ENCODE measurements around the gene FARS2. TPM values are rescaled to one million over a fixed set of nuclear protein-coding genes. Genes with fewer than 3 reads are reported as not detected.
A peak's percentile ranks its signal among the peaks of the same experiment; 100 is the strongest.

FARS2 gene
- total RNA-seq, 2 experiments from 2014 or later = 16.7 to 20.2 TPM

GRCh38 chr6:5728351-5729079, 467.2 kb downstream of the FARS2 start:
- ChIA-PET CTCF (interaction anchor here (1.4 kb wide), 1 partner anchor 14 kb away, joined by 3 read pairs; no protein-coding TSS in a partner anchor), POLR2A (no interaction called here)
- Mint-ChIP-seq H3K4me3 (no peak overlapping the region), H3K27ac (no peak overlapping the region), H3K4me1 (ENCODE audit: low read depth) (peaks cover 12% of the 10 kb centered on the region), H3K9me3 (ENCODE audit: insufficient read depth) (no peaks in the 10 kb centered on the region), H3K36me3 (ENCODE audit: low read depth) (no peaks in the 10 kb centered on the region), H3K27me3 (ENCODE audit: low read depth) (no peaks in the 10 kb centered on the region)
- DNase-seq (no peak), ATAC-seq (no peak)

DNA sequence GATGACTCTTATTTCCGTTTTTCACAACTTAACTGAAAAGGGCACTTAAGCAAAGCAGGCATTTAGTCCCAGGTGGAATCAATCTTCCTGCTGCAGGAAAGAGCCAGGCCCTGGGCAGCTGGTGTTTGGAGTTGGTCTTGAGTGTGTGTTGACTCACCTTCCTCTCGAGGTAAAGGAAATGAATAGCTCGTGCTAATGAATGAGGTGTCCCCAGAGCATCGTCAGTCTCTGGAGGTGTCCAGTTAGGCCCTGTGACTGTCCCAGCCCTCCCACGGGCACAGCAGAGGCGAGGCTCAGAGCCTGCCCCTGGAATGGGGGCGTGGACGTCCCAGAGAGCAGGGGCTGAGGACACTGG, 467.7 kb downstream of the FARS2 start:
- H3K9me3 Mint-ChIP-seq (ENCODE audit: insufficient read depth) = no peaks in the 10 kb centered on the region
- ChIA-PET CTCF (no interaction called here), POLR2A (no interaction called here)
- ATAC-seq = no peak
- H3K36me3 Mint-ChIP-seq (ENCODE audit: low read depth) = no peaks in the 10 kb centered on the region
- no peak overlapping the region for H3K27ac Mint-ChIP-seq
- H3K27me3 Mint-ChIP-seq (ENCODE audit: low read depth) = no peaks in the 10 kb centered on the region
- no peak overlapping the region for H3K4me3 Mint-ChIP-seq
- no peak for DNase-seq
- peaks cover 7% of the 10 kb centered on the region for H3K4me1 Mint-ChIP-seq (ENCODE audit: low read depth)

DNA sequence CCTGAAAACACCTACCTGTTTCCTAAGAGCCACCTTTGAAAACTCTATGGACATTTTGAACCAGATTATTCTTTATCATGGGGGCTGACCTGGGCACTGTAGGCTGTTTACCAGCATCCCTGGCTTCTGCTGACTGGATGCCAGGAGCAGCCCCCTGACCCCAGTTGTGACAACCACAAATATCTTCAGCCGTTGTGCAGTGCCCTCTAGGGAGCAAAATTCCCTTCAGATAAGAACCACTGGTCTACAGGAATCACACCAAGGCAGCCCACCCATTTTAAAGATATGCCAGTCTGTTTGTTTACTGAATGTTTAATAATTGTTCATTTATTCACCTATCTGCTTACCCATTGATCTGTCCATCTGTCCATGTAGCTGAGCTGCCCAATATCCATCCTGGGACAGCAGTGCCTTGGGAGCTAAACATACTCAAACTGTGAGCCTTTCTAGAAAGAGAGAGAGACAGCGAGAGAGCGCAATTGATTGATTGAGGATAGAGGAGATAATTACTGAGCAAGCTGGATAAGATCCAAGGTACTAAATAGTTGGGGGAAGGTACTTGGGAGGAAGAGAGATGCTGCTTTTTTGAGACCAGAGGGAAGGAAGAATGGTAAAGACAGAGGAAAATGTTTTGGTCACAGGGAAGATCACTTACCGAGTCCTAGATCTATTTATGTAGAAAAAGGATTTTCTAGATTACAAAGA, 468.7 kb downstream of the FARS2 start:
- Mint-ChIP-seq H3K4me3 (no peak overlapping the region), H3K9me3 (ENCODE audit: insufficient read depth) (no peaks in the 10 kb centered on the region), H3K36me3 (ENCODE audit: low read depth) (no peaks in the 10 kb centered on the region), H3K27ac (no peak overlapping the region), H3K4me1 (ENCODE audit: low read depth) (no peaks in the 10 kb centered on the region), H3K27me3 (ENCODE audit: low read depth) (no peaks in the 10 kb centered on the region)
- no peak for DNase-seq
- ChIA-PET POLR2A (no interaction called here), CTCF (no interaction called here)
- ATAC-seq = no peak

DNA sequence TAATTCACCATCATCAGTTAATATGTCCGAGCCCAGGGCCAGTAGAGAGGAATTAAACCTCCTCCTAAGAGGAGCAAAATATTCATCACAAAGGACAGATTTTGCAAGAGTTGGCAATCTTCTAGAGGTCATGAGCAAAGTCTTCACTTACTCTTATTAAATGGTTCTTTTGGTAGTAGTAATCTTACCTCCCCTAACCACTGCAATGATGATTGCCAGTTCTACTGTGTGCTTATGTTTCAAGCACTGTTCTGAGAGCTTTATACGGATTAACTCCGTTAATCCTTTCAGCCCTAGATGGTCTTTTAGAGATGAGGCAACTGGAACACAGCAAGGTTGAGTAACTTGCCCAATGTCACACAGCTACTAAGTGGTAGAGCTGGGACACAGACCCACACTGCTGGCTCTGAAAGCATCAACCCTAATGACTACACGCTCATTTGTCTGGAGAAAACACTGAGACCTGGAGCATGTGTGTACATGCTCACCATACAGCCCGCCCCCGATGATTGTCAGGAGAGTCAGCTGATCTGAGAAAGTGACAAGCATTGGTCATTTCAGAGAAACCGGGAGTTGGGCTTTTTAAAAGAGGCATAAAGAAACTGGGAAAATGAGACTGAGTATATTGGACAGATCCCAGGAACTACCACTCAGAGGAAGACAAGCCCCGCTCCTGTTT, 469.4 kb downstream of the FARS2 start:
- H3K27ac Mint-ChIP-seq = no peak overlapping the region
- H3K4me1 Mint-ChIP-seq (ENCODE audit: low read depth) = no peaks in the 10 kb centered on the region
- no peak for ATAC-seq
- ChIA-PET POLR2A (no interaction called here), CTCF (no interaction called here)
- no peaks in the 10 kb centered on the region for H3K9me3 Mint-ChIP-seq (ENCODE audit: insufficient read depth)
- H3K36me3 Mint-ChIP-seq (ENCODE audit: low read depth) = no peaks in the 10 kb centered on the region
- no peak overlapping the region for H3K4me3 Mint-ChIP-seq
- no peaks in the 10 kb centered on the region for H3K27me3 Mint-ChIP-seq (ENCODE audit: low read depth)
- DNase-seq = no peak

DNA sequence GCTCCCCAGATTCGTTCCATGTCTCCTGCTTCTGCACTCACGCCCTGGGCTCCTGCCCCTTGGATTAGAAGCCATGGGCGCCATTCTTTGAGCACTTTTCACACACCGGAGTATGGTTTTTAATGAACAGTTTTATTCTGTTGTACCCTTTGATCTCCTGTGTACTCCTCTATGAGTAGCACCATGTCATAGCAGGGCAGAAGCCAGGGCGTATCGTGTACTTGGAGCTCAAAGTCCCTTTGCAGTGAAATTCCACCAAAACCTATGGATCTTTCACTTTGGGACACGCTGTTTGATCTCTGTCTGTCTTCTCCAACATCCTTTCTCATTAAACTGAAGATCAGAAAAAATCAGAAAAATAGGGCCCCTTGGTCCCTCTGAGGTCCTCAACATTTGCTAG, 470.1 kb downstream of the FARS2 start:
- ChIA-PET POLR2A (no interaction called here), CTCF (no interaction called here)
- no peak overlapping the region for H3K4me3 Mint-ChIP-seq
- no peaks in the 10 kb centered on the region for H3K9me3 Mint-ChIP-seq (ENCODE audit: insufficient read depth)
- no peak for DNase-seq
- no peaks in the 10 kb centered on the region for H3K36me3 Mint-ChIP-seq (ENCODE audit: low read depth)
- H3K27ac Mint-ChIP-seq = no peak overlapping the region
- no peak for ATAC-seq
- H3K27me3 Mint-ChIP-seq (ENCODE audit: low read depth) = no peaks in the 10 kb centered on the region
- H3K4me1 Mint-ChIP-seq (ENCODE audit: low read depth) = no peaks in the 10 kb centered on the region

DNA sequence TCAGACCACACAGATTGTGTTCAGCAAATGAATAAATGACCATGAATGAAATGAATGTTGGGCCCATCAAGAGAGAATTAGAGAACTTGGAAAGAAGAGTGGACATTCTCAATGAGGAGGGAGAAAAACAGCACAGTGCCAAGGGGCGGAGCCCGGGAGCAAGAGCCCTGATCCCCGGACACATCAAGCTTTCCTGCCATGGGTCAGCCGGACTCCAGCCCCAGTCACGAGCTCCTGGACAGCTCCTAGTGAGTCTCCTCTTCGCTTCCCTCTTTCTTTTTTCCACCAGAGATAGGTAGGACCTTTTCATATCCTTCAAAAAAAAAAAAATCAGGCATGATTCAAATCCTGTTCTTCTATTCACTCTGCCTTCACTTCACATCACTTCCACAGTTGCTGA, 471.2 kb downstream of the FARS2 start:
- POLR2A ChIA-PET = no interaction called here

DNA sequence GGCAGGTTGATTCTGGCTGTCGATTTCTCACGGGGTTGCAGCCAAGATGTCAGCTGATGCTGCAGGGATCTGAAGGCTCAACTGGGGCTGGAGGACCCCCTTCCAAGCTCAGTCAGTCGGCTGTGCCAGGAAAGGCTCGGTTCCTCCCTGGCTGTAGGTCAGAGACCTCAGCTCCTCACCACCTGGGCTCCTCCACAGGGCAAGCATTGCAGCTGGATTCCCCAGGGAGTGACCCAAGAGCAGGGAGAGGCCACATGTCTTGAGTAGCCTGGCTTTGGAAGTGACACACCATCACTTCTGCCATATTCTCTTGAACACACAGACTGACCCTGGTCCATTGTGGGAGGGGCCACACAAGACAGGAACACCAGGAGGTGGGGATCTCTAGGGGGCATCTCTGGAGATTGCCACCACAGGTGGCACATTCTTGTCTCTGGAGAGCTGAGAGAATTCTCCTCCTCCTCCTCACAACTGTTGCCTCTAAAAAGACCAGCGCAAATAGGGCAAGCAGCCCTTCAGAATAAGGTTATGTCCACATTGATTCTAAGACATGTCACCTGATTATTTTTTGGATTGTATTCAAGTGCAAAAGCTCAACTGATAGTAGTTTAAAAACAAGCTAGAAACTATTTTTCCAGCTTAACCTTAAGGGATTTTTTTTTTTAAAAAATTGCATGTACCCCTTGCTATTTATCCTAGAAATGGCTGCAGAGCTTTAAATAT, 474.9 kb downstream of the FARS2 start:
- DNase-seq = no peak
- Mint-ChIP-seq H3K27me3 (ENCODE audit: low read depth) (no peaks in the 10 kb centered on the region), H3K9me3 (ENCODE audit: insufficient read depth) (no peaks in the 10 kb centered on the region), H3K27ac (no peak overlapping the region), H3K4me1 (ENCODE audit: low read depth) (no peaks in the 10 kb centered on the region), H3K4me3 (no peak overlapping the region), H3K36me3 (ENCODE audit: low read depth) (no peaks in the 10 kb centered on the region)
- ChIA-PET POLR2A (interaction anchor here (0.6 kb wide), 1 partner anchor 284 kb away, joined by 3 read pairs; no protein-coding TSS in a partner anchor), CTCF (no interaction called here)
- ATAC-seq = no peak

More for the DNA sequence above, 471.2 kb downstream of the FARS2 start:
- no peak overlapping the region for H3K4me3 Mint-ChIP-seq
- no peak overlapping the region for H3K27ac Mint-ChIP-seq
- H3K36me3 Mint-ChIP-seq (ENCODE audit: low read depth) = no peaks in the 10 kb centered on the region
- H3K27me3 Mint-ChIP-seq (ENCODE audit: low read depth) = no peaks in the 10 kb centered on the region
- H3K9me3 Mint-ChIP-seq (ENCODE audit: insufficient read depth) = no peaks in the 10 kb centered on the region
- ATAC-seq (no peak), DNase-seq (no peak)
- CTCF ChIA-PET = no interaction called here
- H3K4me1 Mint-ChIP-seq (ENCODE audit: low read depth) = no peaks in the 10 kb centered on the region

- no peaks in the 10 kb centered on the region for H3K36me3 Mint-ChIP-seq (ENCODE audit: low read depth)
- no peak for DNase-seq
- no peak overlapping the region for H3K27ac Mint-ChIP-seq
- H3K27me3 Mint-ChIP-seq (ENCODE audit: low read depth) = no peaks in the 10 kb centered on the region
- CTCF ChIA-PET = no interaction called here
- POLR2A ChIA-PET = no interaction called here
- H3K4me3 Mint-ChIP-seq = no peak overlapping the region
- ATAC-seq = no peak
- H3K4me1 Mint-ChIP-seq (ENCODE audit: low read depth) = no peaks in the 10 kb centered on the region
- no peaks in the 10 kb centered on the region for H3K9me3 Mint-ChIP-seq (ENCODE audit: insufficient read depth)
Measured at GRCh38 chr6:5737460-5737859, 476.1 kb downstream of the FARS2 start.

DNA sequence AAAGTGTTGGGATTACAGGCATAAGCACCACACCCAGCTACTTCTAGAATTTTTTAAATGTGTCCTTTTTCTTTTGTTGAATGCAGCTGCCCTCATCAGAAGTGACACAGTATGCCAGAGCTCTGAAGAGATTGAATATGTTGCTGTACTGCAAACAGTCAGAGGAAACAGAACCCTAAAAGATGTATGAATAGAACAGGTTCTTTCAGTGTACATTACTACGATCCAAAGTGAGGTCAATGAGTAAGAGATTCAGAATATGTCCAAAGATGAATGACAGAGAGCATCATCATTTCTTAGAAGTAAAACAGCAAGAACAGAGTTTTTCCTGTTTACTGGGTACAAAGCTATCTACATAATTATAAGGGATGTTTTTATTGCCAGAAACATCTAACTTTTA, 476.9 kb downstream of the FARS2 start:
- DNase-seq (no peak), ATAC-seq (no peak)
- Mint-ChIP-seq H3K4me3 (no peak overlapping the region), H3K27ac (peak overlapping the region; percentile 17), H3K27me3 (ENCODE audit: low read depth) (no peaks in the 10 kb centered on the region), H3K36me3 (ENCODE audit: low read depth) (no peaks in the 10 kb centered on the region), H3K9me3 (ENCODE audit: insufficient read depth) (no peaks in the 10 kb centered on the region), H3K4me1 (ENCODE audit: low read depth) (no peaks in the 10 kb centered on the region)
- ChIA-PET POLR2A (no interaction called here), CTCF (no interaction called here)

DNA sequence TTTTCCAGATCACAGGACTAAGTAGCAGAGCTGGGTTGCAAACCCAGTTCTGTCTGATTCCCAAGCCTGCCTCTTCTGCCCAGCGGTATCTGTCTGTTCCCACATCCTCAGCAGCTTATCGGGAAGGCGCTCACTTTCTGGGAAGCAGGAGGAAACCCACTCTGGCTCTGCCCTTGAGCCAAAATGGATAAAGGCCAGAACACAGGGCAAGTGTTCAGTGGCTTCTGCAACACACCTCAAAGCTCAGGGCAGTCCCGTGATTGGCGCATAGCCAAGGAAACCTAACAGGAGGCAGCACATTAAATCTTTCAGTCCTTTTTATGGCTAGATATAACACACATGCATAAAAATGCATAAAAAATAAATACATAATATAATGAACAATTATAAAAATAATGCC, 483.2 kb downstream of the FARS2 start:
- Mint-ChIP-seq H3K4me3 (no peak overlapping the region), H3K27ac (no peak overlapping the region), H3K36me3 (ENCODE audit: low read depth) (no peaks in the 10 kb centered on the region), H3K27me3 (ENCODE audit: low read depth) (no peaks in the 10 kb centered on the region), H3K4me1 (ENCODE audit: low read depth) (no peaks in the 10 kb centered on the region), H3K9me3 (ENCODE audit: insufficient read depth) (no peaks in the 10 kb centered on the region)
- ChIA-PET CTCF (no interaction called here), POLR2A (no interaction called here)
- ATAC-seq (no peak), DNase-seq (no peak)

DNA sequence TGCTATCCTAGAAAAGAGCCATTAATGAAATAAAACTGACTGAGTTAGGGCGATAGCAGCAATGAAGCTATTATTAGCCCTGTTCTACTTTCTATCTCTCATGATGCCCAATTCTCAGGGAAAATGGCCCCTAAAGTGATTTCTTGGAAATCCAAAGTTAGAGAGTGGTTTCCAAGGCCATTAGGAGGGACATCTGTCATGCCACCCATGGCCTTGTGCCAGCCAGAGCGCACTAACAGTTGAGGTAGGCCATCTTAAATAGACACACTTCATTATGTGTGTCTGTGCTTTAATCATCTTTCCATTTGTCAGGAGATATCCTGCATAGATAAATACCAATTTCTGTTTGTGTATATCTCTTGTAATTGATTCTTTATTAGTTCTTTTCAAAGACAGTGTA, 483.8 kb downstream of the FARS2 start:
- ChIA-PET CTCF (no interaction called here), POLR2A (no interaction called here)
- DNase-seq (no peak), ATAC-seq (no peak)
- Mint-ChIP-seq H3K4me3 (no peak overlapping the region), H3K27me3 (ENCODE audit: low read depth) (no peaks in the 10 kb centered on the region), H3K9me3 (ENCODE audit: insufficient read depth) (no peaks in the 10 kb centered on the region), H3K4me1 (ENCODE audit: low read depth) (no peaks in the 10 kb centered on the region), H3K36me3 (ENCODE audit: low read depth) (no peaks in the 10 kb centered on the region), H3K27ac (no peak overlapping the region)
